K562 (cell line): ENCODE measurements around the gene CRACDL. TPM values are rescaled to one million over a fixed set of nuclear protein-coding genes. Genes with fewer than 3 reads are reported as not detected.

Experiments used
- ATAC-seq: fragments of 200-7000 bp; cut with Tn5 transposase; 3 replicates; pipeline ENCODE4 v1.9.1; 2020; ENCODE audit warnings: moderate library complexity
- BruUV-seq: library from RNA; stranded (reverse); fragments of 400-500 nt; replicated peaks from 2 replicates; lab custom pipeline; 2021; lab: Mats Ljungman, UMichigan
- CTCF ChIA-PET: fragments of 300-600 bp; formaldehyde crosslinking; extraction: SDS; loops from one replicate; lab custom pipeline; 2021; ENCODE audit warnings: low intra/inter-chr PET ratio; lab: Yijun Ruan, JAX
- POLR2A ChIA-PET: fragments of 300-600, 350-650 bp; sonication (Branson Sonifier 250); formaldehyde crosslinking; extraction: SDS; loops from one replicate; lab custom pipeline; 2021; ENCODE audit warnings: antibody characterized with exemption, inconsistent platforms; lab: Yijun Ruan, JAX
- DNase-seq, 4 experiments: peaks; one replicate each; pipeline versions ENCODE4 v3.0.0 to v3.0.0-alpha.2; 2011 to 2018; ENCODE audit warnings: low spot score in 3 of 4, mixed read lengths in 3 of 4; ENCODE audit errors: extremely low read depth in 1 of 4
- FAIRE-seq: peaks from 2 replicates; lab custom pipeline; 2011; peaks lifted over from hg19 to GRCh38; lab: Jason Lieb, UNC
- H2AFZ ChIP-seq: 2 replicates; pipeline ENCODE4 v1.6.0; 2011; ENCODE audit warnings: low read depth, low read length, control low read depth, inconsistent platforms
- H3K27ac ChIP-seq: fragments of 200-600 bp; 3 replicates; pipeline ENCODE4 v1.8.0; 2011; ENCODE audit warnings: low read depth, mild to moderate bottlenecking, control low read depth, inconsistent platforms, low read length, moderate library complexity, mixed read lengths; ENCODE audit errors: extremely low read depth
- H3K27me3 ChIP-seq, 2 experiments: fragments of 300-600 bp in 1 of 2; 2 replicates in 1 of 2; 3 replicates in 1 of 2; pipeline versions ENCODE4 v1.6.0 to v1.8.0; 2011; ENCODE audit warnings: inconsistent platforms in 2 of 2, low read length in 2 of 2, mild to moderate bottlenecking in 1 of 2, mixed read lengths in 1 of 2, moderate library complexity in 1 of 2; ENCODE audit not compliant: control insufficient read depth in 2 of 2, insufficient read depth in 2 of 2
- H3K36me3 ChIP-seq: fragments of 300-600 bp; 3 replicates; pipeline ENCODE4 v1.8.0; 2011; ENCODE audit warnings: mild to moderate bottlenecking, low read length, inconsistent platforms; ENCODE audit not compliant: control insufficient read depth, insufficient read depth
- H3K4me1 ChIP-seq, 2 experiments: fragments of 200-600 bp in 1 of 2; replicated peaks in 1 of 2; 2 replicates in 1 of 2; 3 replicates in 1 of 2; pipeline versions ENCODE4 v1.5.1 to v1.8.0; 2011; ENCODE audit warnings: inconsistent platforms in 2 of 2, low read length in 2 of 2, mild to moderate bottlenecking in 1 of 2, mixed read lengths in 1 of 2, moderate library complexity in 1 of 2; ENCODE audit not compliant: control insufficient read depth in 2 of 2, insufficient read depth in 2 of 2
- H3K4me2 ChIP-seq: 2 replicates; pipeline ENCODE4 v1.6.1; 2011; ENCODE audit warnings: low read length, control low read depth, inconsistent platforms, mixed read lengths; ENCODE audit not compliant: insufficient read depth
- H3K4me3 ChIP-seq: fragments of 200-600 bp; sonication (generic), shearing (Covaris generic); 2 replicates; pipeline ENCODE4 v1.5.1; 2016; ENCODE audit warnings: control low read depth, inconsistent platforms
- H3K79me2 ChIP-seq: fragments of 200-600 bp; 3 replicates; pipeline ENCODE4 v1.8.0; 2011; ENCODE audit warnings: low read length, inconsistent platforms; ENCODE audit not compliant: control insufficient read depth, insufficient read depth
- H3K9ac ChIP-seq, 2 experiments: 2 replicates each; pipeline versions ENCODE4 v1.6.0 to v1.6.1; 2011; ENCODE audit warnings: low read depth in 2 of 2, low read length in 2 of 2, control low read depth in 1 of 2, inconsistent platforms in 1 of 2, mild to moderate bottlenecking in 1 of 2, mixed read lengths in 1 of 2; ENCODE audit not compliant: insufficient read depth in 1 of 2
- H3K9me1 ChIP-seq: one replicate; pipeline ENCODE4 v1.6.0; 2011; ENCODE audit warnings: inconsistent platforms, mild to moderate bottlenecking, low read length, moderate library complexity; ENCODE audit not compliant: control insufficient read depth, insufficient read depth
- H3K9me3 ChIP-seq: replicated peaks from 2 replicates; pipeline ENCODE4 v1.5.1; 2011; ENCODE audit warnings: low read depth, low read length, inconsistent platforms; ENCODE audit not compliant: control insufficient read depth, insufficient read depth
- H4K20me1 ChIP-seq: replicated peaks from 2 replicates; pipeline ENCODE4 v1.6.1; 2011; ENCODE audit warnings: low read length, inconsistent platforms, mixed read lengths; ENCODE audit not compliant: control insufficient read depth, insufficient read depth
- ERF ChIP-seq: fragments of 450-650 bp; formaldehyde crosslinking; IDR thresholded peaks from 2 replicates; pipeline ENCODE4 v1.4.0; 2020; ENCODE audit warnings: mild to moderate bottlenecking, mixed read lengths
- FOXK2 ChIP-seq, 2 experiments: fragments of 450-650 bp; IDR thresholded peaks in 1 of 2; conservative IDR thresholded peaks in 1 of 2; 2 replicates each; pipeline ENCODE4 v1.6.1; 2016; ENCODE audit warnings: low read depth in 2 of 2, mild to moderate bottlenecking in 1 of 2
- SRSF3 ChIP-seq: fragments of 200-400 bp; formaldehyde crosslinking; IDR thresholded peaks from 2 replicates; pipeline ENCODE4 v1.6.1; 2016; ENCODE audit warnings: mild to moderate bottlenecking, low read length, moderate library complexity; ENCODE audit not compliant: insufficient read depth
- ZNF124 ChIP-seq: sonication (generic); formaldehyde crosslinking; IDR thresholded peaks from 2 replicates; pipeline ENCODE4 v1.8.1; 2022; ENCODE audit warnings: missing genetic modification reagents
- WGBS: fragments of 100-300 bp; shearing (Covaris generic); methylation state at CpG from one replicate; pipeline ENCODE4 v1.1.6; 2016; ENCODE audit warnings: low coverage, mixed read lengths; ENCODE audit not compliant: insufficient coverage; ENCODE audit errors: missing lambda C conversion rate; 5-methylcytosine and 5-hydroxymethylcytosine counted together
- in situ Hi-C: fragments of 300-500 bp; cut with MboI; formaldehyde crosslinking; loops from 4 replicates; pipeline ENCODE4 v1.15.0; 2018; ENCODE audit warnings: inconsistent platforms, mixed read lengths
- intact Hi-C: fragments of 100-400 bp; cut with micrococcal nuclease; formaldehyde crosslinking; loops from 2 replicates; pipeline ENCODE4 v1.14.2; 2022
- polyA plus RNA-seq, 8 experiments: library from polyadenylated mRNA; depleted of rRNA in 4 of 8; stranded (reverse) in 5 of 8; unstranded in 3 of 8; fragments of >200 nt; fragmentation: Nextera tagmentation in 2 of 8; fragmentation: Illumina TruSeq in 1 of 8; extraction: Ambion mirVana in 2 of 8; extraction: Trizol in 1 of 8; gene quantifications; 2 replicates each; pipeline versions ENCODE4 v1.2.1 to v1.2.3, GENCODE V29; 2011 to 2014; ENCODE audit warnings: inconsistent platforms in 1 of 8, missing spikeins in 1 of 8
- total RNA-seq, 7 experiments: library from RNA; depleted of rRNA in 6 of 7; stranded (reverse); fragments of >200 nt in 6 of 7; fragmentation: Illumina TruSeq in 2 of 7; extraction: Trizol in 2 of 7; gene quantifications; 2 replicates each; pipeline versions ENCODE4 v1.2.1 to v1.2.3, GENCODE V29; 2011 to 2021; ENCODE audit warnings: low replicate concordance in 1 of 7
- TF ChIP-seq, protein P1 (sequence below), 3 experiments: fragments of 200-800 bp in 1 of 3; fragments of 250-450 bp in 1 of 3; fragments of 450-650 bp in 1 of 3; sonication (Bioruptor Pico) in 1 of 3; sonication (Bioruptor generic) in 1 of 3; formaldehyde crosslinking in 1 of 3; IDR thresholded peaks; 2 replicates each; pipeline versions ENCODE4 v1.6.1 to v1.8.0; 2016 to 2022; ENCODE audit warnings: mild to moderate bottlenecking in 2 of 3, missing genetic modification characterization in 2 of 3, missing compliant biosample characterization in 1 of 3, moderate library complexity in 1 of 3

The CRACDL gene
- total and polyA plus RNA-seq, 9 of the 15 experiments (the other 6 are each of a cell fraction or from before 2014, with no cell fraction given) = not detected

DNA sequence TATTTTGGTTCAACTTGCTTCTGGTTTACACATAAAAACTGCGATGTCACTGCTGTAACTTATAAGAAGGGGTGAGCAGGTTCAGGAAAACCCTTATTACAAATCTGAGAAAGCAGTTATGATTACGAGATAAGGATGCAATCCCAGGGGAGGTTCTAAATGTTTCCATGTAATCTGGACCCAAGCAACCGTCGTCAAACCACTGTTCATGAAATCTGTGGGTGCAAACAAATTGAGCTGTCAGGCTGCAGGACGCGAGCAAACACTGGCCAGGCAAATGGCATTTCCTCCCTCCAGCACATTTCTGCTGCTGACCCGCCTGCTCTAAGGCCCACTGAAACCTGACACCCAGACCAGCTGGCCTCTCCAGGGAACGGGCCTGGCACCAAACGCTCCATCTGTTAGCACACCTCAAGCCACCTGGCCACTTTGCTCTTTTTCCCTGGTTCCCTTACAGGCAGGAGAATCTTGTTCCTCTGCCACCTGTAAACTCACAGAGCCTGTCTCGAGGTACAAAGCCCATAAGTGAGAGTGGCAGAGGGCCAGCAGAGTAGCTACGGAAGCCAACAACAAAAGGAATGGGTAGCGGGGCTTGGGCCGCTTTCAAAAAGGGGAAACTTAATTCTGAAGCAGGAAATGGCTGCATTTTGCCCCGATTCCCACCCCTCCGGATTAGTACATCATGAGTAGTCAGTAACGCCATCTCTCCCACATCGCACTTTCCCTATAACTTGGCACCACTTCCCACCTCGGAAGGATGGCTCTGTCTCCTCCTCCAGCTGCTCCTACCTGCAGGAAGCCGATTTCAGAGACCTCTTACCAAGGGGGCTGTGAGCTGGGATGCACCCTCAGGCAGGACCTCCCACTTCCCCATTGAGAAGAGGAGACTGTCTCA is 26.5 kb downstream of the CRACDL start:
- Histone ChIP-seq H3K9me3 (no peaks in the 10 kb centered on the region), H3K36me3 (no peaks in the 10 kb centered on the region), H3K79me2 (no peaks in the 10 kb centered on the region), H4K20me1 (0 out of 2 replicates have a peak, but pooled peaks cover 5% of the 10 kb centered on the region), H2AFZ (no peak overlapping the region), H3K4me2 (no peak overlapping the region), H3K4me1 (no peaks in the 10 kb centered on the region), H3K27me3 (peaks cover 9 to 51% of the 10 kb centered on the region in 2 experiments; a peak in 4 of 5 replicates), H3K9ac (no peak overlapping the region), H3K4me3 (no peak overlapping the region), H3K9me1 (no peaks in the 10 kb centered on the region), H3K27ac (no peak overlapping the region)
- ATAC-seq = no peak
- TF ChIP-seq, protein P1, sequence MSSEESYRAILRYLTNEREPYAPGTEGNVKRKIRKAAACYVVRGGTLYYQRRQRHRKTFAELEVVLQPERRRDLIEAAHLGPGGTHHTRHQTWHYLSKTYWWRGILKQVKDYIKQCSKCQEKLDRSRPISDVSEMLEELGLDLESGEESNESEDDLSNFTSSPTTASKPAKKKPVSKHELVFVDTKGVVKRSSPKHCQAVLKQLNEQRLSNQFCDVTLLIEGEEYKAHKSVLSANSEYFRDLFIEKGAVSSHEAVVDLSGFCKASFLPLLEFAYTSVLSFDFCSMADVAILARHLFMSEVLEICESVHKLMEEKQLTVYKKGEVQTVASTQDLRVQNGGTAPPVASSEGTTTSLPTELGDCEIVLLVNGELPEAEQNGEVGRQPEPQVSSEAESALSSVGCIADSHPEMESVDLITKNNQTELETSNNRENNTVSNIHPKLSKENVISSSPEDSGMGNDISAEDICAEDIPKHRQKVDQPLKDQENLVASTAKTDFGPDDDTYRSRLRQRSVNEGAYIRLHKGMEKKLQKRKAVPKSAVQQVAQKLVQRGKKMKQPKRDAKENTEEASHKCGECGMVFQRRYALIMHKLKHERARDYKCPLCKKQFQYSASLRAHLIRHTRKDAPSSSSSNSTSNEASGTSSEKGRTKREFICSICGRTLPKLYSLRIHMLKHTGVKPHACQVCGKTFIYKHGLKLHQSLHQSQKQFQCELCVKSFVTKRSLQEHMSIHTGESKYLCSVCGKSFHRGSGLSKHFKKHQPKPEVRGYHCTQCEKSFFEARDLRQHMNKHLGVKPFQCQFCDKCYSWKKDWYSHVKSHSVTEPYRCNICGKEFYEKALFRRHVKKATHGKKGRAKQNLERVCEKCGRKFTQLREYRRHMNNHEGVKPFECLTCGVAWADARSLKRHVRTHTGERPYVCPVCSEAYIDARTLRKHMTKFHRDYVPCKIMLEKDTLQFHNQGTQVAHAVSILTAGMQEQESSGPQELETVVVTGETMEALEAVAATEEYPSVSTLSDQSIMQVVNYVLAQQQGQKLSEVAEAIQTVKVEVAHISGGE (CRISPR knock-in tag; IDR thresholded peaks at IDR 0.05) = no peak
- TF ChIP-seq ERF (CRISPR knock-in tag) (no peak), SRSF3 (no peak), FOXK2 (conservative IDR thresholded peaks at IDR 0.05 in 1 of 2, IDR thresholded peaks at IDR 0.05 in 1 of 2; ENCODE audit: low read depth in 2 of 2) (no peak), ZNF124 (no peak)
- ChIA-PET CTCF (no interaction called here), POLR2A (interaction anchor here (0.6 kb wide), 1 partner anchor 481 kb away, joined by 3 read pairs; no protein-coding TSS in a partner anchor)
- WGBS = 0% methylated on average over 19 of the region's 19 CpGs
- BruUV-seq = no TSS peak
- DNase-seq = no peak
- in situ Hi-C loops (no loop called here), intact Hi-C loops (no loop called here)
- FAIRE-seq = no peak
